GM10266 (cell line): ENCODE measurements around the gene BEGAIN.

ENCODE experiments used
- DNase-seq: peaks from one replicate; pipeline ENCODE4 v3.0.0; 2012; ENCODE audit errors: extremely low spot score
- TF ChIP-seq, protein P1 (sequence below): IDR thresholded peaks from 2 replicates; pipeline ENCODE4 v1.5.1; 2012; ENCODE audit warnings: mild to moderate bottlenecking, low read depth; ENCODE audit not compliant: control insufficient read depth, insufficient read depth; ENCODE audit errors: missing control alignments

The BEGAIN gene

GRCh38 chr14:100608586-100609330 lies 21.5 kb upstream of the BEGAIN start:
- no peak for DNase-seq
- TF ChIP-seq, protein P1, sequence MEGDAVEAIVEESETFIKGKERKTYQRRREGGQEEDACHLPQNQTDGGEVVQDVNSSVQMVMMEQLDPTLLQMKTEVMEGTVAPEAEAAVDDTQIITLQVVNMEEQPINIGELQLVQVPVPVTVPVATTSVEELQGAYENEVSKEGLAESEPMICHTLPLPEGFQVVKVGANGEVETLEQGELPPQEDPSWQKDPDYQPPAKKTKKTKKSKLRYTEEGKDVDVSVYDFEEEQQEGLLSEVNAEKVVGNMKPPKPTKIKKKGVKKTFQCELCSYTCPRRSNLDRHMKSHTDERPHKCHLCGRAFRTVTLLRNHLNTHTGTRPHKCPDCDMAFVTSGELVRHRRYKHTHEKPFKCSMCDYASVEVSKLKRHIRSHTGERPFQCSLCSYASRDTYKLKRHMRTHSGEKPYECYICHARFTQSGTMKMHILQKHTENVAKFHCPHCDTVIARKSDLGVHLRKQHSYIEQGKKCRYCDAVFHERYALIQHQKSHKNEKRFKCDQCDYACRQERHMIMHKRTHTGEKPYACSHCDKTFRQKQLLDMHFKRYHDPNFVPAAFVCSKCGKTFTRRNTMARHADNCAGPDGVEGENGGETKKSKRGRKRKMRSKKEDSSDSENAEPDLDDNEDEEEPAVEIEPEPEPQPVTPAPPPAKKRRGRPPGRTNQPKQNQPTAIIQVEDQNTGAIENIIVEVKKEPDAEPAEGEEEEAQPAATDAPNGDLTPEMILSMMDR: no peak

- DNase-seq: no peak
- TF ChIP-seq, protein P1: no peak
These were observed 20.8 kb upstream of the BEGAIN start for GRCh38 chr14:100608064-100608463.

DNA sequence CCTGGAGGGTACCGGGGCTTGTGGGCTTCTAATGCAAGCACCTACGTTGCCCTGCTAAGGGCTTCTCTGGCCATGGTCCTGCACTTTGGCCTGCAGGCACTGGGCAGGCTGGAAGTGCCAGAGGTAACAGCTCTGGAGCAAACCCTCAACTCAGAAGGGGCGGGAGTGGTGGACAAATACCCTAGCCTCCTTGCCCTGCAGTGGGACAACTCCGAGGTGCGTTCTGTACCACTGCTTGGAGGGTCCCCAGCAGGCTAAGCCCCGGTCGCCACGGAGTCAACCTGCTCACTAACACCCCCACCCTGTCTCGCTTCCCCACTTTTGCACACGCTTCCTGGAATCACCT lies 20.4 kb upstream of the BEGAIN start:
- no peak for DNase-seq

GRCh38 chr14:100606687-100607610 lies 19.7 kb upstream of the BEGAIN start:
- no peak for DNase-seq
- TF ChIP-seq, protein P1: no peak

More for the DNA sequence above, 20.4 kb upstream of the BEGAIN start:
- TF ChIP-seq, protein P1: no peak

DNA sequence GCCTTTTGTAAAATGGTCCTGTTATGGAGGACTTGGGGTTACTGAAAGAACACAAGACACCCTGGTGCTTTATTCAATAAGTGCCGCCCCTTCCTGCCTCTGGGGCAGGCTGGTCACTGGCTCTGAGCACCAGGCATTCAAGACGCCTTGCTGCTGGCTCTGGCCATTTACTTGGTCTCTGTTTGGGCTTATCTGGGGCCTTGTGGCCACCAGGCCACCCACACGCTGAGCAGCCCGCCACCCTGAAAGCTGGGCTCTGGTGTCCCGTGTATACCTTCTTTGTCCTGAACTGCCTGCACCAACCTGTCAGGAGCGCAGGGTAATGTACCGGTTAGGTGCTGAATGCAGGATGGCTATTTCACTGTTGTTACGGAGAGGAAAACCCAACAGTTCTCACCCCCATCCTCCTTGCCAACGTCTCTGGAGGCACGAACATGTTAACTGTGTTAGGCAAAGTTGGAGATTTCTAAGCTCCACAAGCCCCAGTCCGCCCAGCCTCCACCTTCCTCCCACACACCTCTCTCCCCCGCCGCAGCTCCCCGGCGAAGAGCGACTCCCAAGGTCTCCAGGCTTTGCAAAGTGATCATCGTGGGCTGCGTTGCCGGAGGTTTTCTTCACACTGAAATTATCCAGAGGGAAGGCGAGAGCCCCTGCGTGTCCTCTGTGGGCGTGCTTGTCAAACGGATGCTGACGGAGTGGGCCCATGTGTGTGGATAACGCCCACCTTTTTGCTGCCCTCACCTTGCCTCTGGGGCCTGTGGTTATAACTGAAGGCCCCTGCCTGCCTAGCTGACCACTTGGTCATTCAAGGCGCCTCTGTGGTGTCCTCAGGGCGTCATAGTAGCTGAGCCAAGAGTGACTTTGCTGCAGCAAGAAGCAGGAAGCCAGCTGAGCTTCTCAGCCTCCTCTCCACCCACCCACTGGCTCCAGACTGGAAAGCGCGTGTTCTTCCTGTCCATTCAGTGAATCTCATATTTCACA lies 18.8 kb upstream of the BEGAIN start:
- no peak for DNase-seq

DNA sequence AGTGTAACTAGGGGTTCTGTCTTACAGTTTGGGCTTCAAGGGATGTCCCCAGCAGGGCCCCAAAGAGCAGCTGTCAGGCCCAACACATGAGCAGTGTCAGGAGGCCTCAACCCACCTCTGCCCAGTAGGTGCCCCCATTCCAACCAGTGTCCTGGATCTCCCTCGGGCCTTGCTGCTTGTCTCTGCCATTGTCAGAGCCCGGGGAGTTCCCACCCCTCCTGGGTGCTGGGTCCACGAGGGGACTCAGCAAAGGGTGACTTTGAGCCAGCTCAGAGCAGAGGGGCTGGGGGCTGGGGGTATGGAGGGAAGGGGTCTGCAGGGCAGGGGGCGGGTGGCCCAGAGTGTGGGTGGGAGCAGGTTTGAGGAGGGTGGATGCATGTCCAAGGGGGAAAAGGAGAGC lies 18.0 kb upstream of the BEGAIN start:
- TF ChIP-seq, protein P1: no peak
- no peak for DNase-seq

More for the DNA sequence above, 18.8 kb upstream of the BEGAIN start:
- TF ChIP-seq, protein P1: no peak
